Measurements from ENCODE around the gene APBB1.

DNA sequence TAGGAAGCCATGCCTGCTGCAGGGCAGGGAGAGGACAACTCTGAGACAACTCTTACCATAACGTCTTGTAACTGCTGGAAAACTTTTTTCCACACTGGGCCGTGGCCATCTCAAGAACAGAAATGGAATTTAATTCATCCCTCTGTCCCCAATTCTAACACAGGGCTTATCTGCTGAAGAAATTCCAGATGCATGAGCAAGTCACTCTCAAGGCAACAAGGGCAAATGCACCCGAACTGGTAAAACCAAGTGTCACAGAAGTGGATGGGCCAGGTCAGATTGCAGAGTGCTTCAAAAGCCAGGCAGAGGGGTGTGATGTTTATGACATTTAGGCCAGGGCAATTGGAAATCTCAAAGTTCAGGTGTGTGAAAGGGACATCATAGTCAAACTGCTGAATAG is 21.3 kb downstream of the APBB1 start:
- TF ChIP-seq, protein P1, sequence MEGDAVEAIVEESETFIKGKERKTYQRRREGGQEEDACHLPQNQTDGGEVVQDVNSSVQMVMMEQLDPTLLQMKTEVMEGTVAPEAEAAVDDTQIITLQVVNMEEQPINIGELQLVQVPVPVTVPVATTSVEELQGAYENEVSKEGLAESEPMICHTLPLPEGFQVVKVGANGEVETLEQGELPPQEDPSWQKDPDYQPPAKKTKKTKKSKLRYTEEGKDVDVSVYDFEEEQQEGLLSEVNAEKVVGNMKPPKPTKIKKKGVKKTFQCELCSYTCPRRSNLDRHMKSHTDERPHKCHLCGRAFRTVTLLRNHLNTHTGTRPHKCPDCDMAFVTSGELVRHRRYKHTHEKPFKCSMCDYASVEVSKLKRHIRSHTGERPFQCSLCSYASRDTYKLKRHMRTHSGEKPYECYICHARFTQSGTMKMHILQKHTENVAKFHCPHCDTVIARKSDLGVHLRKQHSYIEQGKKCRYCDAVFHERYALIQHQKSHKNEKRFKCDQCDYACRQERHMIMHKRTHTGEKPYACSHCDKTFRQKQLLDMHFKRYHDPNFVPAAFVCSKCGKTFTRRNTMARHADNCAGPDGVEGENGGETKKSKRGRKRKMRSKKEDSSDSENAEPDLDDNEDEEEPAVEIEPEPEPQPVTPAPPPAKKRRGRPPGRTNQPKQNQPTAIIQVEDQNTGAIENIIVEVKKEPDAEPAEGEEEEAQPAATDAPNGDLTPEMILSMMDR (IDR thresholded peaks at IDR 0.05; ENCODE audit: insufficient read depth, low read length): no peak
- TF ChIP-seq POLR2AphosphoS5 (IDR thresholded peaks at IDR 0.05; ENCODE audit: low read depth): no peak
